Skeletal muscle tissue (tissue), 4 donors: ENCODE data around the gene TENT4A. TPM values are rescaled to one million over a fixed set of nuclear protein-coding genes. Genes with fewer than 3 reads are reported as not detected.

Source experiments
- H3K27ac ChIP-seq: one replicate; pipeline ENCODE4 v1.7.0; 2013; ENCODE audit warnings: mild to moderate bottlenecking, low read depth, low read length, inconsistent platforms
- H3K27me3 ChIP-seq, 3 donors: one replicate each; pipeline ENCODE4 v1.7.0; 2013; ENCODE audit warnings: low read length in 3 of 3; ENCODE audit not compliant: control insufficient read depth in 3 of 3, insufficient read depth in 3 of 3
- H3K36me3 ChIP-seq, 3 donors: one replicate each; pipeline ENCODE4 v1.7.0; 2013; ENCODE audit warnings: low read length in 3 of 3; ENCODE audit not compliant: control insufficient read depth in 3 of 3, insufficient read depth in 3 of 3
- H3K4me1 ChIP-seq, 3 donors: one replicate each; pipeline ENCODE4 v1.7.0; 2013; ENCODE audit warnings: low read length in 3 of 3, mild to moderate bottlenecking in 3 of 3; ENCODE audit not compliant: control insufficient read depth in 3 of 3, insufficient read depth in 3 of 3
- H3K4me3 ChIP-seq, 3 donors: one replicate each; pipeline ENCODE4 v1.7.0; 2013; ENCODE audit warnings: low read length in 3 of 3
- H3K9ac ChIP-seq, 3 donors: one replicate each; pipeline ENCODE4 v1.7.0; 2013; ENCODE audit warnings: low read length in 3 of 3, mild to moderate bottlenecking in 3 of 3, moderate library complexity in 2 of 3, low read depth in 1 of 3
- H3K9me3 ChIP-seq, 3 donors: one replicate each; pipeline ENCODE4 v1.7.0; 2013; ENCODE audit warnings: low read length in 3 of 3; ENCODE audit not compliant: control insufficient read depth in 3 of 3
- total RNA-seq: library from RNA; depleted of rRNA; stranded (reverse); fragments of >200 nt; gene quantifications from one replicate; pipeline ENCODE4 v1.2.3, GENCODE V29; 2014
- donor health status: Osteomylitis.

Gene TENT4A
- total RNA-seq, 1 donor from 2014 or later, result 15.1 TPM

GRCh38 chr5:6785861-6786180 lies 72.6 kb downstream of the TENT4A start:
- Histone ChIP-seq H3K9ac (no peak overlapping the region), H3K27ac (no peak overlapping the region), H3K4me3 (no peak overlapping the region), H3K27me3 (no peaks in the 10 kb centered on the region), H3K9me3 (no peaks in the 10 kb centered on the region), H3K36me3 (no peaks in the 10 kb centered on the region), H3K4me1 (no peaks in the 10 kb centered on the region)

GRCh38 chr5:6786786-6787495 lies 73.7 kb downstream of the TENT4A start:
- H3K9ac ChIP-seq, result no peak overlapping the region
- H3K27me3 ChIP-seq, result peaks cover 0 to 3% (median 0%) of the 10 kb centered on the region in 3 donors
- H3K4me1 ChIP-seq, result no peaks in the 10 kb centered on the region
- H3K9me3 ChIP-seq, result no peaks in the 10 kb centered on the region
- no peak overlapping the region for H3K27ac ChIP-seq
- no peak overlapping the region for H3K4me3 ChIP-seq
- no peaks in the 10 kb centered on the region for H3K36me3 ChIP-seq

GRCh38 chr5:6787941-6788340 lies 74.7 kb downstream of the TENT4A start:
- Histone ChIP-seq H3K36me3 (no peaks in the 10 kb centered on the region), H3K9ac (no peak overlapping the region), H3K4me1 (no peaks in the 10 kb centered on the region), H3K27ac (no peak overlapping the region), H3K4me3 (no peak overlapping the region), H3K27me3 (peaks cover 0 to 3% (median 0%) of the 10 kb centered on the region in 3 donors), H3K9me3 (no peaks in the 10 kb centered on the region)

- no peaks in the 10 kb centered on the region for H3K9me3 ChIP-seq
These were observed 75.2 kb downstream of the TENT4A start for GRCh38 chr5:6788439-6788838.

GRCh38 chr5:6788956-6789649 lies 75.9 kb downstream of the TENT4A start:
- Histone ChIP-seq H3K9ac (no peak overlapping the region), H3K4me3 (no peak overlapping the region), H3K27me3 (peaks cover 0 to 3% (median 0%) of the 10 kb centered on the region in 3 donors), H3K4me1 (no peaks in the 10 kb centered on the region), H3K9me3 (no peaks in the 10 kb centered on the region), H3K27ac (no peak overlapping the region), H3K36me3 (no peaks in the 10 kb centered on the region)

More at GRCh38 chr5:6788439-6788838, 75.2 kb downstream of the TENT4A start:
- no peaks in the 10 kb centered on the region for H3K4me1 ChIP-seq
- H3K27ac ChIP-seq, result no peak overlapping the region
- no peak overlapping the region for H3K9ac ChIP-seq
- H3K4me3 ChIP-seq, result no peak overlapping the region
- H3K27me3 ChIP-seq, result peaks cover 0 to 3% (median 0%) of the 10 kb centered on the region in 3 donors
- H3K36me3 ChIP-seq, result no peaks in the 10 kb centered on the region

GRCh38 chr5:6790346-6790865 lies 77.2 kb downstream of the TENT4A start:
- no peaks in the 10 kb centered on the region for H3K4me1 ChIP-seq

GRCh38 chr5:6791031-6791430 lies 77.8 kb downstream of the TENT4A start:
- Histone ChIP-seq H3K9ac (no peak overlapping the region), H3K27ac (no peak overlapping the region)

More at GRCh38 chr5:6790346-6790865, 77.2 kb downstream of the TENT4A start:
- no peak overlapping the region for H3K27ac ChIP-seq
- no peaks in the 10 kb centered on the region for H3K9me3 ChIP-seq
- no peaks in the 10 kb centered on the region for H3K36me3 ChIP-seq
- H3K9ac ChIP-seq, result no peak overlapping the region
- H3K4me3 ChIP-seq, result no peak overlapping the region
- H3K27me3 ChIP-seq, result peaks cover 0 to 3% (median 0%) of the 10 kb centered on the region in 3 donors

GRCh38 chr5:6792376-6792775 lies 79.1 kb downstream of the TENT4A start:
- H3K9ac ChIP-seq, result no peak overlapping the region
- H3K27ac ChIP-seq, result no peak overlapping the region
- H3K36me3 ChIP-seq, result no peaks in the 10 kb centered on the region
- H3K4me1 ChIP-seq, result no peaks in the 10 kb centered on the region
- H3K4me3 ChIP-seq, result no peak overlapping the region
- peaks cover 0 to 3% (median 0%) of the 10 kb centered on the region in 3 donors for H3K27me3 ChIP-seq
- H3K9me3 ChIP-seq, result no peaks in the 10 kb centered on the region

More at GRCh38 chr5:6791031-6791430, 77.8 kb downstream of the TENT4A start:
- Histone ChIP-seq H3K27me3 (peaks cover 0 to 3% (median 0%) of the 10 kb centered on the region in 3 donors), H3K9me3 (no peaks in the 10 kb centered on the region), H3K4me3 (no peak overlapping the region), H3K36me3 (no peaks in the 10 kb centered on the region), H3K4me1 (no peaks in the 10 kb centered on the region)

GRCh38 chr5:6792911-6793471 lies 79.8 kb downstream of the TENT4A start:
- no peak overlapping the region for H3K27ac ChIP-seq
- no peak overlapping the region for H3K9ac ChIP-seq
- H3K27me3 ChIP-seq, result peaks cover 0 to 3% (median 0%) of the 10 kb centered on the region in 3 donors
- no peaks in the 10 kb centered on the region for H3K4me1 ChIP-seq
- no peaks in the 10 kb centered on the region for H3K9me3 ChIP-seq
- no peak overlapping the region for H3K4me3 ChIP-seq
- no peaks in the 10 kb centered on the region for H3K36me3 ChIP-seq

- H3K4me1 ChIP-seq, result no peaks in the 10 kb centered on the region
- H3K27ac ChIP-seq, result no peak overlapping the region
- H3K4me3 ChIP-seq, result no peak overlapping the region
- peaks cover 0 to 2% (median 0%) of the 10 kb centered on the region in 3 donors for H3K9me3 ChIP-seq
- no peak overlapping the region for H3K9ac ChIP-seq
- no peaks in the 10 kb centered on the region for H3K36me3 ChIP-seq
- H3K27me3 ChIP-seq, result no peaks in the 10 kb centered on the region
These were observed 88.0 kb downstream of the TENT4A start for GRCh38 chr5:6801236-6801635.
